B cell (primary cell): ENCODE measurements around the gene SMAD2. TPM values are rescaled to one million over a fixed set of nuclear protein-coding genes. Genes with fewer than 3 reads are reported as not detected.

Experiments
- ATAC-seq: fragments of 200-7000 bp; cut with Tn5 transposase; one replicate; pipeline ENCODE4 v1.10.0; 2021; ENCODE audit warnings: low read depth, mild to moderate bottlenecking, moderate number of reproducible peaks, moderate library complexity
- CTCF ChIA-PET: fragments of 350-600 bp; sonication (Branson Sonifier 250); formaldehyde crosslinking; loops from one replicate; lab custom pipeline; 2021; ENCODE audit warnings: antibody characterized with exemption, inconsistent platforms; lab: Charles Lee
- POLR2A ChIA-PET: fragments of 350-600 bp; sonication (Branson Sonifier 250); formaldehyde crosslinking; loops from one replicate; lab custom pipeline; 2021; ENCODE audit warnings: antibody characterized with exemption; lab: Charles Lee
- DNase-seq: peaks from one replicate; pipeline ENCODE4 v3.0.0; 2013
- H2AFZ ChIP-seq: 2 replicates; pipeline ENCODE4 v1.6.1; 2012; ENCODE audit warnings: mild to moderate bottlenecking, low read depth, low read length; ENCODE audit not compliant: insufficient read depth, poor library complexity, severe bottlenecking
- H3K27ac ChIP-seq, 2 donors: 1 replicate in 1 of 2; 2 replicates in 1 of 2; pipeline ENCODE4 v1.5.1; 2012 to 2013; ENCODE audit warnings: low read length in 2 of 2, mild to moderate bottlenecking in 2 of 2, moderate library complexity in 1 of 2
- H3K27me3 ChIP-seq, 4 experiments: fragments of 200-600 bp in 1 of 4; sonication (generic) in 1 of 4; replicated peaks in 1 of 4; 1 replicate in 2 of 4; 2 replicates in 2 of 4; pipeline versions ENCODE4 v1.6.1 to v1.7.0; 2013 to 2016; ENCODE audit warnings: low read length in 3 of 4, mild to moderate bottlenecking in 2 of 4, mixed read lengths in 1 of 4, moderate library complexity in 1 of 4; ENCODE audit not compliant: insufficient read depth in 4 of 4, control insufficient read depth in 3 of 4; ENCODE audit errors: control extremely low read depth in 1 of 4
- H3K36me3 ChIP-seq, 2 experiments: replicated peaks in 1 of 2; 1 replicate in 1 of 2; 2 replicates in 1 of 2; pipeline versions ENCODE4 v1.6.1 to v1.7.1; 2013; ENCODE audit warnings: low read length in 1 of 2; ENCODE audit not compliant: insufficient read depth in 2 of 2, control insufficient read depth in 1 of 2; ENCODE audit errors: control extremely low read depth in 1 of 2, extremely low read depth in 1 of 2
- H3K4me1 ChIP-seq, 2 donors: fragments of 200-600 bp in 1 of 2; sonication (generic) in 1 of 2; 1 replicate in 1 of 2; 2 replicates in 1 of 2; pipeline versions ENCODE4 v1.5.1 to v1.6.1; 2013 to 2017; ENCODE audit warnings: low read length in 2 of 2; ENCODE audit not compliant: control insufficient read depth in 2 of 2, insufficient read depth in 2 of 2
- H3K4me2 ChIP-seq: replicated peaks from 2 replicates; pipeline ENCODE3; 2012; ENCODE audit warnings: mild to moderate bottlenecking, low read depth, low read length; ENCODE audit not compliant: poor library complexity, severe bottlenecking
- H3K4me3 ChIP-seq, 5 experiments: fragments of 200-600 bp in 1 of 5; sonication (generic) in 1 of 5; 1 replicate in 3 of 5; 2 replicates in 2 of 5; pipeline versions ENCODE4 v1.5.1 to v1.7.0; 2011 to 2016; ENCODE audit warnings: low read length in 4 of 5, mild to moderate bottlenecking in 4 of 5, low read depth in 2 of 5, control low read depth in 1 of 5, moderate library complexity in 1 of 5; ENCODE audit not compliant: insufficient read depth in 1 of 5; ENCODE audit errors: control extremely low read depth in 1 of 5, extremely low read depth in 1 of 5
- H3K79me2 ChIP-seq: fragments of 200-600 bp; sonication (generic); one replicate; pipeline ENCODE4 v1.6.0; 2016; ENCODE audit warnings: low read length; ENCODE audit not compliant: control insufficient read depth, insufficient read depth
- H3K9ac ChIP-seq: fragments of 200-600 bp; sonication (generic); 2 replicates; pipeline ENCODE4 v1.6.1; 2017; ENCODE audit warnings: mild to moderate bottlenecking, low read length, moderate library complexity
- H3K9me3 ChIP-seq, 3 donors: one replicate each; pipeline versions ENCODE4 v1.6.1 to v1.7.1; 2013; ENCODE audit warnings: low read length in 2 of 3; ENCODE audit not compliant: control insufficient read depth in 2 of 3, insufficient read depth in 1 of 3; ENCODE audit errors: control extremely low read depth in 1 of 3
- H4K20me1 ChIP-seq: 2 replicates; pipeline ENCODE4 v1.6.0; 2012; ENCODE audit warnings: mild to moderate bottlenecking, low read length; ENCODE audit not compliant: insufficient read depth, control insufficient read depth, poor library complexity, severe bottlenecking
- H3K27ac Mint-ChIP-seq: one replicate; pipeline ENCODE4 v1.8.0; 2021; ENCODE audit warnings: mixed read lengths
- H3K27me3 Mint-ChIP-seq: one replicate; pipeline ENCODE4 v1.8.0; 2021; ENCODE audit warnings: mixed read lengths
- H3K4me1 Mint-ChIP-seq: one replicate; pipeline ENCODE4 v1.8.0; 2021; ENCODE audit warnings: mixed read lengths
- H3K4me3 Mint-ChIP-seq: one replicate; pipeline ENCODE4 v1.8.0; 2021; ENCODE audit warnings: mixed read lengths
- H3K9me3 Mint-ChIP-seq: one replicate; pipeline ENCODE4 v1.8.0; 2022; ENCODE audit warnings: mixed read lengths; ENCODE audit not compliant: insufficient read depth
- EZH2 ChIP-seq: IDR thresholded peaks from 2 replicates; pipeline ENCODE4 v1.6.1; 2012; ENCODE audit warnings: borderline replicate concordance, low read depth, mild to moderate bottlenecking, moderate library complexity, low read length; ENCODE audit not compliant: insufficient read depth, poor library complexity, severe bottlenecking
- WGBS: methylation state at CpG from one replicate; pipeline ENCODE4 v1.1.5; 2013; ENCODE audit warnings: missing lambda C conversion rate; ENCODE audit not compliant: insufficient coverage; 5-methylcytosine and 5-hydroxymethylcytosine counted together
- intact Hi-C: fragments of 100-400 bp; cut with micrococcal nuclease; formaldehyde crosslinking; loops from one replicate; pipeline ENCODE4 v1.10.0; 2022
- polyA plus RNA-seq: library from polyadenylated mRNA; depleted of rRNA; stranded (reverse); fragments of >200 nt; gene quantifications from 2 replicates; pipeline ENCODE4 v1.2.3, GENCODE V29; 2012
- total RNA-seq, 2 donors: library from RNA; stranded (reverse); fragments of 120-200 nt in 1 of 2; gene quantifications; 1 replicate in 1 of 2; 2 replicates in 1 of 2; pipeline versions ENCODE4 v1.2.3 to v1.2.4, GENCODE V29; 2013 to 2022
- TF ChIP-seq, protein P1 (sequence below): fragments of 200-600 bp; IDR thresholded peaks from one replicate; pipeline ENCODE4 v1.8.0; 2022; ENCODE audit warnings: antibody characterized with exemption, mild to moderate bottlenecking

The SMAD2 gene
- total and polyA plus RNA-seq, 2 donors (not counting 1 experiment from before 2014, with no cell fraction given) = 23.4 to 139 TPM

DNA sequence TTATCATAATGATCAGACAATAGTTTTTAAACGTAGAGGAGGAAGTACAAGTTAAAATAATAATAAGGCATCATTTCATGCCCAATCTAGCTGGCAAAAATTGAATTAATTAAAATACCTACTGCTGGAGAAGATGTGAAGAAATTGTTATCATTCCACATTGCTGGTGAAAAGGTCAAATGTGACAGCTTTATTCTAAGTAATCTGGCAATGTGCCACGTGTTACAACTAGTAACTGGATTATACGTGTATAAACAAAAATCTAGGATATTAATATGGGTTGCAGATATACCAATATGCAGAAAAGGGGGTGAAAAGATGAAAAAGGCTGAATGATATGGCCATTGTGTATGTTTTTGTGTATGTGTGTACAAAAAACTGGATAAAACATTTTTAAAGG is 32.4 kb downstream of the SMAD2 start:
- POLR2A ChIA-PET = no interaction called here
- Histone ChIP-seq H3K79me2 (peaks cover 76% of the 10 kb centered on the region), H3K9ac (no peak overlapping the region), H3K27me3 (peaks cover 0 to 33% (median 10%) of the 10 kb centered on the region in 4 experiments), H3K36me3 (peaks cover 6 to 27% of the 10 kb centered on the region in 2 experiments), H3K27ac (no peak overlapping the region), H3K9me3 (peaks cover 4 to 15% (median 9%) of the 10 kb centered on the region in 3 donors), H3K4me1 (peaks cover 14 to 20% of the 10 kb centered on the region in 2 donors), H3K4me2 (no peak overlapping the region), H3K4me3 (no peak overlapping the region), H4K20me1 (peaks cover 99% of the 10 kb centered on the region), H2AFZ (no peak overlapping the region)
- H3K9me3 Mint-ChIP-seq = peaks cover 9% of the 10 kb centered on the region
- TF ChIP-seq, protein P1, sequence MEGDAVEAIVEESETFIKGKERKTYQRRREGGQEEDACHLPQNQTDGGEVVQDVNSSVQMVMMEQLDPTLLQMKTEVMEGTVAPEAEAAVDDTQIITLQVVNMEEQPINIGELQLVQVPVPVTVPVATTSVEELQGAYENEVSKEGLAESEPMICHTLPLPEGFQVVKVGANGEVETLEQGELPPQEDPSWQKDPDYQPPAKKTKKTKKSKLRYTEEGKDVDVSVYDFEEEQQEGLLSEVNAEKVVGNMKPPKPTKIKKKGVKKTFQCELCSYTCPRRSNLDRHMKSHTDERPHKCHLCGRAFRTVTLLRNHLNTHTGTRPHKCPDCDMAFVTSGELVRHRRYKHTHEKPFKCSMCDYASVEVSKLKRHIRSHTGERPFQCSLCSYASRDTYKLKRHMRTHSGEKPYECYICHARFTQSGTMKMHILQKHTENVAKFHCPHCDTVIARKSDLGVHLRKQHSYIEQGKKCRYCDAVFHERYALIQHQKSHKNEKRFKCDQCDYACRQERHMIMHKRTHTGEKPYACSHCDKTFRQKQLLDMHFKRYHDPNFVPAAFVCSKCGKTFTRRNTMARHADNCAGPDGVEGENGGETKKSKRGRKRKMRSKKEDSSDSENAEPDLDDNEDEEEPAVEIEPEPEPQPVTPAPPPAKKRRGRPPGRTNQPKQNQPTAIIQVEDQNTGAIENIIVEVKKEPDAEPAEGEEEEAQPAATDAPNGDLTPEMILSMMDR = no peak
- TF ChIP-seq EZH2 = no peak
- intact Hi-C loops = no loop called here
- DNase-seq (no peak), ATAC-seq (no peak)
- WGBS = 100% methylated on average over 1 of the region's 3 CpGs
- H3K27me3 Mint-ChIP-seq = peaks cover 44% of the 10 kb centered on the region
- CTCF ChIA-PET = no interaction called here
- H3K27ac Mint-ChIP-seq = no peak overlapping the region
- no peak overlapping the region for H3K4me3 Mint-ChIP-seq
- peaks cover 34% of the 10 kb centered on the region for H3K4me1 Mint-ChIP-seq

DNA sequence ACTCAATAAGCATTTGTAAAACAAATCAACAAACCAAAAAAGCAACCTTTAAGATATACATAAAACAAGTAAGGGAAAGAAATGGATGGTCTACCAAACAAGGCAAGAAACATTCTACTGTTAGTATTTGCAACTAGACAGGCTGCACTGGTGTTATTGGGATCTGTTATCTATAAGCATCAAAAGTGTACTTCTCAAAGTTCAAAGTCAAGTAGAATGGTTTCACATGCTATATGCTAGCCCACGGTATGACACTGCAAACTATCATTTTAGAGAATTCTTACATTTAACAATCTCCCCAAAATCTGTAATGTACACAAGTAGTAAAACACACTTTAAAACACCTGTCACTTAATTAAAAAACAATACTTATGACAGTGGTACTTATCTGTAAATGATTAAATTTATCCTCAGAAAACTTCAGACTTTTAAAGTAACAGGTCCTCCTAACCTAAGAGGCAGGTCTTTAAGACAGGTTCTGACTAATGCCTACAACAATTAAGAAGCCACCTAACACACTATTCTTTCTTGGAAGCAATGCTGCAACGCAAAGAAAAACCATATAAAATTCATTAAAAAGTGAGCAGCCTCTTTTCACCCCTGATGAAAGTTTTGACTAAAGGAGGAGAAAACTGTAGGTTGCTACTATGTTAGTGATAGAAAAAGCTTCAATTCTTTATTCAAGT is 34.8 kb downstream of the SMAD2 start:
- Mint-ChIP-seq H3K27me3 (peaks cover 39% of the 10 kb centered on the region), H3K27ac (no peak overlapping the region), H3K9me3 (peaks cover 5% of the 10 kb centered on the region), H3K4me3 (no peak overlapping the region), H3K4me1 (peaks cover 15% of the 10 kb centered on the region)
- ChIA-PET POLR2A (no interaction called here), CTCF (no interaction called here)
- H3K79me2 ChIP-seq = peaks cover 67% of the 10 kb centered on the region
- DNase-seq (no peak), ATAC-seq (no peak)
- H3K27ac ChIP-seq = no peak overlapping the region
- H3K36me3 ChIP-seq = peaks cover 6 to 23% of the 10 kb centered on the region in 2 experiments
- H3K4me1 ChIP-seq = no peaks in the 10 kb centered on the region
- no CpG with 5 or more reads among the region's 2 CpGs for WGBS
- no peak overlapping the region for H2AFZ ChIP-seq
- H3K27me3 ChIP-seq = peaks cover 0 to 33% (median 6%) of the 10 kb centered on the region in 4 experiments
- no peak overlapping the region for H3K9ac ChIP-seq
- peaks cover 0 to 9% (median 9%) of the 10 kb centered on the region in 3 donors for H3K9me3 ChIP-seq
- H4K20me1 ChIP-seq = peaks cover 93% of the 10 kb centered on the region
- no peak for TF ChIP-seq EZH2
- TF ChIP-seq, protein P1 = no peak
- no peak overlapping the region for H3K4me3 ChIP-seq
- intact Hi-C loops = no loop called here
- no peak overlapping the region for H3K4me2 ChIP-seq
